ENCODE results near the gene THUMPD2. TPM values are rescaled to one million over a fixed set of nuclear protein-coding genes. Genes with fewer than 3 reads are reported as not detected.

THUMPD2 gene
- total RNA-seq, 2 donors from 2014 or later = 7.0 to 18.8 TPM

DNA sequence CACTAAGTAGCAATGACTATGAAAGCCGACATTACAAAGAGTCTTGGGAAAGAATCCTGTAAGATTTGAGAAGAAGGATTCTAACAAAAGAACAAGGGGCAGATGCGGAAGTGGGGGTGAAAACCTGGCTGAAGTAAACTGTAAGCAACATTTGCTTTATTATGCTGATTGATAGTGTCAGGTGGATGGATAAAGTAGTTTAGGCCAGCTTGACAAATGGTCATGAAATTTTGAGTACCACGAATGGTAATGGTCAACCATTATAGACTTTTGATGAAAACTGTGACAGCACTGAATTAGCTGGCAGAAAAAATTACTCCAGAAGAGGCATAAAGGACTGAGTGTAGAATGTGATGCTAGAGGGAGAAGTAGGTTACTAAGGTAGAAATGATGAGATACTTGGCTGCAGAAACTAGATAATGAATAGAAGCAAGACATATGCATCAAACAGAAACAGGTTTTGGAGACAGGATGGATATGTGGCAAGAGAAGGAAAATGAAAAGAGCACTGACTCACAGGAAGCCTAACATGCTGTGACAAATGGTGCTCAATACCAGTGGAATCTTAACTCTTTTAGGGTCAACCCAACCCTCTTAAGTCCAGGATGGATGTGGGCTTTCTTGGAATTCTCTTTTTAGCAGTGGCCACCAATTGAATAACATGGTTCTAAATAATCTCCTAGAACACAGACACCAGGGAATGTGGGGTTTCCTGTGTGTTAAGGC, 6.8 kb downstream of the THUMPD2 start:
- H3K4me1 ChIP-seq = peaks cover 23% of the 10 kb centered on the region
- no peaks in the 10 kb centered on the region for H3K27me3 ChIP-seq
- WGBS, 2 donors = 82 to 86% methylated on average over 3 of the region's 3 CpGs
- no peaks in the 10 kb centered on the region for H3K9me3 ChIP-seq
- no peak overlapping the region for H3K27ac ChIP-seq
- DNase-seq (no peak), ATAC-seq (no peak)
- TF ChIP-seq, protein P1, sequence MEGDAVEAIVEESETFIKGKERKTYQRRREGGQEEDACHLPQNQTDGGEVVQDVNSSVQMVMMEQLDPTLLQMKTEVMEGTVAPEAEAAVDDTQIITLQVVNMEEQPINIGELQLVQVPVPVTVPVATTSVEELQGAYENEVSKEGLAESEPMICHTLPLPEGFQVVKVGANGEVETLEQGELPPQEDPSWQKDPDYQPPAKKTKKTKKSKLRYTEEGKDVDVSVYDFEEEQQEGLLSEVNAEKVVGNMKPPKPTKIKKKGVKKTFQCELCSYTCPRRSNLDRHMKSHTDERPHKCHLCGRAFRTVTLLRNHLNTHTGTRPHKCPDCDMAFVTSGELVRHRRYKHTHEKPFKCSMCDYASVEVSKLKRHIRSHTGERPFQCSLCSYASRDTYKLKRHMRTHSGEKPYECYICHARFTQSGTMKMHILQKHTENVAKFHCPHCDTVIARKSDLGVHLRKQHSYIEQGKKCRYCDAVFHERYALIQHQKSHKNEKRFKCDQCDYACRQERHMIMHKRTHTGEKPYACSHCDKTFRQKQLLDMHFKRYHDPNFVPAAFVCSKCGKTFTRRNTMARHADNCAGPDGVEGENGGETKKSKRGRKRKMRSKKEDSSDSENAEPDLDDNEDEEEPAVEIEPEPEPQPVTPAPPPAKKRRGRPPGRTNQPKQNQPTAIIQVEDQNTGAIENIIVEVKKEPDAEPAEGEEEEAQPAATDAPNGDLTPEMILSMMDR (IDR thresholded peaks at IDR 0.05) = no peak
- no peak for TF ChIP-seq POLR2A (IDR thresholded peaks at IDR 0.05)
- H3K36me3 ChIP-seq (replicated peaks in 1 of 2; ENCODE audit: insufficient read depth in 1 of 2, low read depth in 2 of 2) = peaks cover 0 to 2% of the 10 kb centered on the region in 2 donors
- intact Hi-C loops (cut with DNase I) = no loop called here
- H3K4me3 ChIP-seq = no peak overlapping the region

DNA sequence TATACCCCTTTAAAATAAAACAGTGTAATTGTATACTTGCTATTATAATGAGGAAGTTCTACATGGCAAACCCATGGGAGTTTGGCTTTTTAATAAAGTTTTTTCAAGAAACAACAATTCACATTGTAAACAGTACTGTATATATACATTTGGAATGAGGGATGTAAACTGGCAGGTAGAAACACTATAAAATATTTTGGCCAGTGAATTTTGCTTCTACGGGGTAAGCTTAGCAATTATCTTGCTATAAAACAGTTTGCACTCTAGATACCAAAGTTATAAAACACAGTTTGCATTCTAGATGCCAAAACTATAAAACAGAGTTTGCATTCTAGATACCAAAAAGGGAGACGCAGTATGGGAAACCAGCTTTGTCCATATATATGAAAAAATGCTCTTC, 16.6 kb downstream of the THUMPD2 start:
- Histone ChIP-seq H3K27ac (no peak overlapping the region), H3K27me3 (no peaks in the 10 kb centered on the region), H3K4me3 (no peak overlapping the region), H3K4me1 (no peaks in the 10 kb centered on the region), H3K36me3 (replicated peaks in 1 of 2; ENCODE audit: insufficient read depth in 1 of 2, low read depth in 2 of 2) (peaks cover 0 to 12% of the 10 kb centered on the region in 2 donors), H3K9me3 (no peaks in the 10 kb centered on the region)
- TF ChIP-seq, protein P1 (IDR thresholded peaks at IDR 0.05) = no peak
- TF ChIP-seq POLR2A (IDR thresholded peaks at IDR 0.05) = no peak
- 89 to 97% methylated on average over 2 of the region's 2 CpGs for WGBS, 2 donors
- DNase-seq (no peak), ATAC-seq (no peak)
- intact Hi-C loops (cut with DNase I) = no loop called here

DNA sequence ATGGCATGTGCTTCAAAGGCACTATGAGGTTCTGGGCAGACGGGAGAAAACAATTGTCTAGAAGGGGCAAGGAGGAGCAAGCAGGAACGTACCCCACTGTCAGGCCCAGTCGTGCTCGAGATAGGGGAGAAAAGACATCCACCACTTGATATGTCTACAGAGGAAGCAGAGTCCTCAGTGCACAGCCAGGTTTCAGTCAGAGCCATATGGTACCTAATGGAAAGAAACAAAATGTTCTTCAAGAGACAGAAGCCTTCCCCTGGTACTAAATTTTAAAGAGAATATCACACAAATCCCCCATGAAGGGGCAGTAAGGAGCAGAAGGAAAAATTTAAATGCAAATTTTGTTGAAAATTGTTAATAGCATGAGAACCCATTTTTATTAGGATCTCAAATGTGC, 21.9 kb downstream of the THUMPD2 start:
- WGBS, 2 donors = 96% methylated on average over 4 of the region's 4 CpGs
- peaks cover 0 to 25% of the 10 kb centered on the region in 2 donors for H3K36me3 ChIP-seq (replicated peaks in 1 of 2; ENCODE audit: insufficient read depth in 1 of 2, low read depth in 2 of 2)

DNA sequence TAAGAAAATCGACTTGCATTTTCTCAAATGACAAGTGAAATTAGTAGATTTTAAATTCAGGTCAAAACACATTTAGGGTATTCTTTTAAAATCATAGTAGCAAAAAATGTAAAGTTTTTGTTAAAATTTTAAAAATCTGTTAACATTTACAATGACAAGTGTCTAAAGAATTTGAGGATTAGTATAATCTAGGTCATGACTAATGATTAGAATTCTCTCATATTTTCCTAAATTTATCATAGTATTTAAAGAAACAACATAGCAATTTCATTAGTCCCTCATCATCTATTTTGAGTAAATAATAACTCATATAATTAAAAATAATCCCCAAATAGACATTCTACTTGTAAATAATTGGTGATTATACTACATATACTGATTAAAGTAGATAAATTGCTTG, 23.6 kb downstream of the THUMPD2 start:
- TF ChIP-seq, protein P1 (IDR thresholded peaks at IDR 0.05) = no peak
- TF ChIP-seq POLR2A (IDR thresholded peaks at IDR 0.05) = no peak
- intact Hi-C loops (cut with DNase I) = no loop called here
- 81 to 83% methylated on average over 1 of the region's 1 CpG for WGBS, 2 donors

More for the DNA sequence above, 21.9 kb downstream of the THUMPD2 start:
- Histone ChIP-seq H3K4me3 (no peak overlapping the region), H3K27me3 (no peaks in the 10 kb centered on the region), H3K4me1 (no peaks in the 10 kb centered on the region), H3K9me3 (no peaks in the 10 kb centered on the region), H3K27ac (no peak overlapping the region)
- TF ChIP-seq, protein P1 (IDR thresholded peaks at IDR 0.05) = no peak
- no peak for TF ChIP-seq POLR2A (IDR thresholded peaks at IDR 0.05)
- intact Hi-C loops (cut with DNase I) = no loop called here
- ATAC-seq (no peak), DNase-seq (no peak)

DNA sequence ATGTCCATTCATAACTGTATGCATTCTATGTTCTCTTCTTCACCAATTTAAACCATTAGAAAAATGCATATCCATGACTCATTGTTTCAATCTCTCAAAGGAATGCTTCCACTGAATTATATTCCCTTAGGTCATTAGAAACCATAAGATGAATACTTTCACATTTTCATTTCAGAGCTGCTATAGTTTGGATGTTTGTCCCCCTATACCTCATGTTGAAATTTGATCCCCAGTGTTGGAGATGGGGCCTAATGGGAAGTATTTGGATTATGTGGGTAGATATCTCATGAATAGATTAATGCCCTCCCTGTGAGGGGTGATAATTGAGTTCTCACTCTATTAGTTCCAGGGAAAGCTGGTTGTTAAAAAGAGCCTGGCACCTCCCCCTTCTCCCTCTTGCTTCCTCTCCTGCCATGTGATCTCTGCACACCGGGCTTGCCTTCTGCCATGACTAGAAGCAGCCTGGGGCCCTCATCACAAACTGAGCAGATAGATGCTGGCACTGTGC, 35.7 kb downstream of the THUMPD2 start:
- Histone ChIP-seq H3K4me1 (no peaks in the 10 kb centered on the region), H3K9me3 (no peaks in the 10 kb centered on the region), H3K36me3 (replicated peaks in 1 of 2; ENCODE audit: insufficient read depth in 1 of 2, low read depth in 2 of 2) (peaks cover 0 to 7% of the 10 kb centered on the region in 2 donors), H3K27ac (no peak overlapping the region), H3K4me3 (no peak overlapping the region), H3K27me3 (no peaks in the 10 kb centered on the region)
- DNase-seq (no peak), ATAC-seq (no peak)
- intact Hi-C loops (cut with DNase I) = no loop called here
- TF ChIP-seq POLR2A (IDR thresholded peaks at IDR 0.05) = no peak
- TF ChIP-seq, protein P1 (IDR thresholded peaks at IDR 0.05) = no peak
- 54 to 84% methylated on average over 1 of the region's 1 CpG for WGBS, 2 donors

More for the DNA sequence above, 23.6 kb downstream of the THUMPD2 start:
- H3K9me3 ChIP-seq = no peaks in the 10 kb centered on the region
- no peak overlapping the region for H3K27ac ChIP-seq
- no peaks in the 10 kb centered on the region for H3K4me1 ChIP-seq
- peaks cover 0 to 27% of the 10 kb centered on the region in 2 donors for H3K36me3 ChIP-seq (replicated peaks in 1 of 2; ENCODE audit: insufficient read depth in 1 of 2, low read depth in 2 of 2)
- H3K27me3 ChIP-seq = no peaks in the 10 kb centered on the region
- H3K4me3 ChIP-seq = no peak overlapping the region
- ATAC-seq (no peak), DNase-seq (no peak)

Measured in body of pancreas (tissue), 4 donors.